ENCODE data around the gene HEY2. TPM values are rescaled to one million over a fixed set of nuclear protein-coding genes. Genes with fewer than 3 reads are reported as not detected.

Gene HEY2
- total and polyA plus RNA-seq, 2 of the 8 experiments (the other 6 are each of a cell fraction or from before 2014, with no cell fraction given), result 9.1 to 16.2 TPM

GRCh38 chr6:125795301-125795700, 45.9 kb downstream of the HEY2 start:
- H3K79me2 ChIP-seq (ENCODE audit: control insufficient read depth in 1 of 2, insufficient read depth in 2 of 2, low read length in 2 of 2), result 0 out of 4 replicates have a peak, but pooled peaks cover 0 to 5% of the 10 kb centered on the region in 2 experiments
- POLR2A ChIA-PET (ENCODE audit: partially characterized antibody), result interaction anchor here (1.1 kb wide), 1 partner anchor 15 kb away, joined by 3 read pairs; no protein-coding TSS in a partner anchor
- H2BK15ac ChIP-seq (ENCODE audit: low read length), result no peak overlapping the region

More at GRCh38 chr6:125795301-125795700, 45.9 kb downstream of the HEY2 start:
- Histone ChIP-seq H2BK5ac (ENCODE audit: low read depth, low read length) (no peak overlapping the region), H4K20me1 (replicated peaks in 1 of 2; ENCODE audit: control insufficient read depth in 1 of 2, insufficient read depth in 2 of 2, low read length in 2 of 2) (no peaks in the 10 kb centered on the region), H2BK20ac (ENCODE audit: low read length) (no peak overlapping the region), H4K5ac (ENCODE audit: insufficient read length, low read depth, low read length) (no peak overlapping the region), H3K9me3 (ENCODE audit: insufficient read depth in 2 of 2, low read depth in 1 of 2, low read length in 1 of 2) (no peaks in the 10 kb centered on the region), H3K4ac (replicated peaks; ENCODE audit: insufficient read length, low read depth, low read length) (no peak overlapping the region), H2AK5ac (ENCODE audit: low read depth, low read length) (no peak overlapping the region), H3K18ac (ENCODE audit: extremely low read depth, low read length) (no peak overlapping the region), H3K4me3 (ENCODE audit: extremely low read depth in 1 of 4, insufficient read depth in 2 of 4, low read depth in 3 of 4, low read length in 4 of 4) (no peak overlapping the region), H2BK12ac (ENCODE audit: low read depth, low read length) (no peak overlapping the region), H3K27me3 (replicated peaks in 1 of 4; ENCODE audit: control insufficient read depth in 3 of 4, extremely low read depth in 1 of 4, insufficient read depth in 3 of 4, low read length in 3 of 4) (no peaks in the 10 kb centered on the region; a peak in 1 of 7 replicates), H3K23ac (ENCODE audit: insufficient read length) (no peak overlapping the region), H3K9ac (replicated peaks in 1 of 4; ENCODE audit: extremely low read depth in 1 of 4, low read depth in 3 of 4, low read length in 3 of 4) (no peak overlapping the region), H3K14ac (ENCODE audit: insufficient read length) (no peak overlapping the region), H3K23me2 (ENCODE audit: low read depth, low read length) (peaks cover 4% of the 10 kb centered on the region), H3K4me2 (ENCODE audit: insufficient read depth in 1 of 2, low read depth in 2 of 2, low read length in 2 of 2) (no peak overlapping the region), H4K8ac (ENCODE audit: extremely low read depth, insufficient read depth, low read length) (no peak overlapping the region), H2BK120ac (replicated peaks; ENCODE audit: low read depth, low read length) (no peak overlapping the region), H3K36me3 (ENCODE audit: control insufficient read depth in 2 of 4, insufficient read depth in 4 of 4, low read length in 3 of 4) (no peaks in the 10 kb centered on the region), H4K91ac (replicated peaks; ENCODE audit: insufficient read length, low read length) (no peak overlapping the region), H3K4me1 (replicated peaks in 1 of 4; ENCODE audit: control insufficient read depth in 3 of 4, insufficient read depth in 4 of 4, low read length in 3 of 4) (no peaks in the 10 kb centered on the region), H2AFZ (ENCODE audit: low read length) (no peak overlapping the region), H3K79me1 (ENCODE audit: low read depth, low read length) (no peaks in the 10 kb centered on the region), H3K27ac (ENCODE audit: low read depth, low read length) (no peak overlapping the region), H3K56ac (replicated peaks; ENCODE audit: insufficient read length, low read depth, low read length) (no peak overlapping the region)
- FAIRE-seq (no peak), DNase-seq (ENCODE audit: low read depth in 1 of 2, low spot score in 2 of 2) (no peak)
- 93% methylated on average over 1 of the region's 1 CpG; no CpG with 5 or more reads in 1 of the 2 experiments for WGBS, 2 experiments (ENCODE audit: extremely low coverage in 1 of 2, insufficient coverage in 1 of 2, insufficient read length in 1 of 2, insufficient replicate concordance in 2 of 2, low coverage in 1 of 2, low lambda C conversion rate in 2 of 2, missing lambda C conversion rate in 1 of 2)
- TF ChIP-seq SUZ12 (IDR thresholded peaks at IDR 0.05; ENCODE audit: low read length) (no peak), NANOG (IDR thresholded peaks at IDR 0.05; ENCODE audit: insufficient read depth, low read depth, low read length, poor library complexity, severe bottlenecking) (no peak), SIX5 (IDR thresholded peaks at IDR 0.05; ENCODE audit: low read depth, low read length) (no peak), MAX (IDR thresholded peaks at IDR 0.05) (no peak), POU5F1 (IDR thresholded peaks at IDR 0.05; ENCODE audit: low read depth, low read length) (no peak), SAP30 (IDR thresholded peaks at IDR 0.05; ENCODE audit: insufficient read depth, insufficient replicate concordance, low read length) (no peak), EGR1 (IDR thresholded peaks at IDR 0.05; ENCODE audit: borderline replicate concordance, low read depth, low read length) (no peak), NRF1 (IDR thresholded peaks at IDR 0.05; ENCODE audit: low read depth, low read length) (no peak), SRF (IDR thresholded peaks at IDR 0.05; ENCODE audit: low read depth, low read length) (no peak)
- CTCF ChIA-PET (ENCODE audit: partially characterized antibody), result interaction anchor here (0.6 to 1.8 kb wide), 2 partner anchors 158 to 465 kb away, joined by 4 to 7 read pairs; no protein-coding TSS in a partner anchor

Data from H1 (cell line).